ENCODE results near the gene CYBB.

DNA sequence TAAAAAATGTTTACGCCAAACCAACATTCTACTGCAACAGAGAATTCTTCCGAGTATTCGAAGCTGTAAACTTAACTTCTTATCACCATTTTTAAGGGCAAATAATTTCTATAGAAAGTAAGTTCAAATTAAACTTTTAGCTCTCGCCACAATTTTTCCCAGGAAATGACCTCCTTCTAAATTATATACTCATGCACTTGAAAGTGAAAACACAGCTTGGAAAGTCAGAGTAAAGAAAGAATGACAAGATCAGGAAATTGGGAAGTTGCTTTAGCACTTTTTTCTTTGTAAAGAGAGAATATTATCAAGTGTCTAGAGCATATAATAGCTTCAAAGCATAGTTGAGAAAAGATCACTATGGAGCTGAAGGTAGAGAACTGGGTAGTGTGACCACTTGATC is 1.2 kb downstream of the CYBB start:
- no peak for TF ChIP-seq EP300 (IDR thresholded peaks at IDR 0.05)
- no peak for TF ChIP-seq POLR2A (IDR thresholded peaks at IDR 0.05)

Measured in ovary (tissue), 1 donor.